HCT116 (cell line): ENCODE results near the gene LRRTM3. TPM values are rescaled to one million over a fixed set of nuclear protein-coding genes. Genes with fewer than 3 reads are reported as not detected.
A peak's percentile ranks its signal among the peaks of the same experiment; 100 is the strongest.

Experiments
- ATAC-seq: fragments of 200-7000 bp; cut with Tn5 transposase; 2 replicates; pipeline ENCODE4 v1.9.1; 2020; ENCODE audit warnings: mild to moderate bottlenecking, moderate library complexity
- BruUV-seq: library from RNA; stranded (reverse); fragments of 400-500 nt; replicated peaks from 2 replicates; lab custom pipeline; 2021; lab: Mats Ljungman, UMichigan
- CTCF ChIA-PET: fragments of 300-600 bp; sonication (Branson Sonifier 250); formaldehyde crosslinking; loops from one replicate; lab custom pipeline; 2021; ENCODE audit warnings: antibody characterized with exemption; lab: Charles Lee
- POLR2A ChIA-PET: fragments of 300-600, 350-600 bp; sonication (Branson Sonifier 250); formaldehyde crosslinking; loops from one replicate; lab custom pipeline; 2021; ENCODE audit warnings: antibody characterized with exemption; lab: Charles Lee
- RAD21 ChIA-PET, 2 experiments: fragments of 300-600 bp; sonication (Branson Sonifier 250); formaldehyde crosslinking; loops; one replicate each; lab custom pipeline; 2023; ENCODE audit warnings: low total read pairs in 2 of 2; ENCODE audit not compliant: uncharacterized antibody in 2 of 2, unreplicated experiment in 2 of 2, low non-redundant PET in 1 of 2; lab: Charles Lee
- DNase-seq: peaks from one replicate; pipeline ENCODE4 v3.0.0-alpha.2; 2010; ENCODE audit warnings: low read depth, low spot score
- H2AFZ ChIP-seq: fragments of 200-600 bp; shearing (Covaris generic), sonication (generic); 2 replicates; pipeline ENCODE4 v1.6.1; 2017; ENCODE audit warnings: low read depth, mixed run types, mixed read lengths, antibody characterized with exemption, low read length; ENCODE audit not compliant: poor library complexity, severe bottlenecking
- H3K27ac ChIP-seq: 2 replicates; pipeline ENCODE4 v1.5.1; 2012; ENCODE audit warnings: low read depth, low read length
- H3K27me3 ChIP-seq: fragments of 200-600 bp; sonication (generic); 2 replicates; pipeline ENCODE4 v1.6.1; 2016; ENCODE audit warnings: mixed run types, low read length, mixed read lengths; ENCODE audit not compliant: insufficient read depth
- H3K36me3 ChIP-seq, 2 experiments: fragments of 200-500 bp in 1 of 2; fragments of 200-600 bp in 1 of 2; sonication (Bioruptor generic) in 1 of 2; sonication (generic) in 1 of 2; 2 replicates each; pipeline versions ENCODE4 v1.5.1 to v1.6.1; 2014 to 2016; ENCODE audit warnings: low read length in 2 of 2, inconsistent platforms in 1 of 2, mixed read lengths in 1 of 2, mixed run types in 1 of 2; ENCODE audit not compliant: insufficient read depth in 2 of 2, control insufficient read depth in 1 of 2
- H3K4me1 ChIP-seq, 2 experiments: fragments of 200-600 bp in 1 of 2; sonication (generic) in 1 of 2; 2 replicates each; pipeline versions ENCODE4 v1.5.1 to v1.6.1; 2012 to 2017; ENCODE audit warnings: low read length in 2 of 2, inconsistent platforms in 1 of 2, mild to moderate bottlenecking in 1 of 2, mixed read lengths in 1 of 2, mixed run types in 1 of 2, moderate library complexity in 1 of 2; ENCODE audit not compliant: insufficient read depth in 2 of 2, control insufficient read depth in 1 of 2
- H3K4me2 ChIP-seq: fragments of 200-600 bp; sonication (generic); 2 replicates; pipeline ENCODE4 v1.6.1; 2017; ENCODE audit warnings: mixed run types, low read length, mixed read lengths
- H3K4me3 ChIP-seq, 2 experiments: fragments of 200-600 bp in 1 of 2; sonication (generic) in 1 of 2; replicated peaks in 1 of 2; 2 replicates each; pipeline ENCODE4 v1.5.1; 2011 to 2016; ENCODE audit warnings: low read length in 2 of 2, control low read depth in 1 of 2, low read depth in 1 of 2, mild to moderate bottlenecking in 1 of 2, mixed read lengths in 1 of 2, mixed run types in 1 of 2
- H3K79me2 ChIP-seq: fragments of 200-600 bp; sonication (generic); 2 replicates; pipeline ENCODE4 v1.6.1; 2017; ENCODE audit warnings: mild to moderate bottlenecking, mixed run types, low read length, moderate library complexity, mixed read lengths; ENCODE audit not compliant: insufficient read depth
- H3K9ac ChIP-seq: fragments of 200-600 bp; sonication (generic); 2 replicates; pipeline ENCODE4 v1.6.1; 2016; ENCODE audit warnings: low read length, mixed read lengths
- H3K9me2 ChIP-seq: fragments of 200-600 bp; sonication (generic), shearing (Covaris generic); 2 replicates; pipeline ENCODE4 v1.6.1; 2017; ENCODE audit warnings: mixed run types, mild to moderate bottlenecking, moderate library complexity; ENCODE audit not compliant: insufficient read depth
- H3K9me3 ChIP-seq, 2 experiments: fragments of 200-500 bp in 1 of 2; fragments of 200-600 bp in 1 of 2; sonication (Bioruptor generic) in 1 of 2; sonication (generic) in 1 of 2; 2 replicates each; pipeline ENCODE4 v1.6.1; 2014 to 2017; ENCODE audit warnings: low read length in 2 of 2, mixed read lengths in 2 of 2, inconsistent platforms in 1 of 2, low read depth in 1 of 2, mild to moderate bottlenecking in 1 of 2, mixed run types in 1 of 2, moderate library complexity in 1 of 2; ENCODE audit not compliant: control insufficient read depth in 1 of 2, insufficient read depth in 1 of 2
- H4K20me1 ChIP-seq: fragments of 200-600 bp; sonication (generic), shearing (Covaris generic); 2 replicates; pipeline ENCODE4 v1.6.1; 2017; ENCODE audit warnings: mixed run types, mild to moderate bottlenecking, moderate library complexity; ENCODE audit not compliant: insufficient read depth
- CBX3 ChIP-seq: IDR thresholded peaks from 2 replicates; pipeline ENCODE4 v1.6.1; 2012; ENCODE audit warnings: low read depth
- CTCF ChIP-seq, 3 experiments: fragments of 200-600 bp in 1 of 3; sonication (generic) in 1 of 3; IDR thresholded peaks in 2 of 3; conservative IDR thresholded peaks in 1 of 3; 2 replicates each; pipeline ENCODE4 v1.5.1; 2012 to 2017; ENCODE audit warnings: low read depth in 2 of 3, low read length in 2 of 3, antibody characterized with exemption in 1 of 3, borderline replicate concordance in 1 of 3, control low read depth in 1 of 3, mild to moderate bottlenecking in 1 of 3, mixed read lengths in 1 of 3, mixed run types in 1 of 3, moderate library complexity in 1 of 3; ENCODE audit not compliant: insufficient read depth in 1 of 3
- FOSL1 ChIP-seq: IDR thresholded peaks from 2 replicates; pipeline ENCODE4 v1.6.1; 2012; ENCODE audit warnings: low read depth
- intact Hi-C: fragments of 100-400 bp; cut with micrococcal nuclease; formaldehyde crosslinking; loops from 2 replicates; pipeline ENCODE4 v1.10.0; 2022
- total RNA-seq: library from RNA; stranded (reverse); gene quantifications from one replicate; pipeline ENCODE4 v1.2.1, GENCODE V29; 2021; ENCODE audit not compliant: unreplicated experiment
- TF ChIP-seq, protein P1 (sequence below): IDR thresholded peaks from 2 replicates; pipeline ENCODE4 v1.6.1; 2012

The LRRTM3 gene
- total RNA-seq, 1 experiment from 2014 or later: not detected

- Histone ChIP-seq H3K27ac (no peak overlapping the region), H4K20me1 (no peaks in the 10 kb centered on the region), H3K79me2 (no peaks in the 10 kb centered on the region), H3K27me3 (no peaks in the 10 kb centered on the region), H3K36me3 (no peaks in the 10 kb centered on the region), H3K4me2 (no peak overlapping the region), H3K4me3 (no peak overlapping the region), H3K9me2 (no peaks in the 10 kb centered on the region; the same call in 1 of the 2 replicates), H3K9me3 (no peaks in the 10 kb centered on the region), H3K9ac (no peak overlapping the region), H2AFZ (no peak overlapping the region), H3K4me1 (peaks cover 10 to 16% of the 10 kb centered on the region in 2 experiments)
- DNase-seq (no peak), ATAC-seq (no peak)
- ChIA-PET RAD21 (no interaction called here), POLR2A (no interaction called here), CTCF (no interaction called here)
- TF ChIP-seq CTCF (IDR thresholded peaks at IDR 0.05 in 2 of 3, conservative IDR thresholded peaks at IDR 0.05 in 1 of 3; ENCODE audit: borderline replicate concordance in 1 of 3, insufficient read depth in 1 of 3, low read depth in 2 of 3, low read length in 2 of 3): no peak
- no peak for TF ChIP-seq CBX3
- intact Hi-C loops: no loop called here
- no TSS peak for BruUV-seq
These were observed 186.9 kb downstream of the LRRTM3 start for GRCh38 chr10:67112765-67113164.

- no peaks in the 10 kb centered on the region; the same call in 1 of the 2 replicates for H3K9me2 ChIP-seq
- intact Hi-C loops: loop anchor here (1.0 kb wide), 1 partner anchor 18 kb away; no protein-coding TSS in a partner anchor
- no peak overlapping the region for H3K4me3 ChIP-seq
- no peaks in the 10 kb centered on the region for H3K79me2 ChIP-seq
- CTCF ChIA-PET: no interaction called here
- H3K9ac ChIP-seq: no peak overlapping the region
- H3K27me3 ChIP-seq: no peaks in the 10 kb centered on the region
- peaks cover 10 to 16% of the 10 kb centered on the region in 2 experiments for H3K4me1 ChIP-seq
- ATAC-seq (no peak), DNase-seq (no peak)
- no peak overlapping the region for H3K4me2 ChIP-seq
- RAD21 ChIA-PET: no interaction called here
- no peaks in the 10 kb centered on the region for H3K36me3 ChIP-seq
- TF ChIP-seq, protein P1, sequence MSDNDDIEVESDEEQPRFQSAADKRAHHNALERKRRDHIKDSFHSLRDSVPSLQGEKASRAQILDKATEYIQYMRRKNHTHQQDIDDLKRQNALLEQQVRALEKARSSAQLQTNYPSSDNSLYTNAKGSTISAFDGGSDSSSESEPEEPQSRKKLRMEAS: no peak
- TF ChIP-seq CTCF (IDR thresholded peaks at IDR 0.05 in 2 of 3, conservative IDR thresholded peaks at IDR 0.05 in 1 of 3; ENCODE audit: borderline replicate concordance in 1 of 3, insufficient read depth in 1 of 3, low read depth in 2 of 3, low read length in 2 of 3) (no peak), FOSL1 (no peak)
- H3K9me3 ChIP-seq: no peaks in the 10 kb centered on the region
- H4K20me1 ChIP-seq: no peaks in the 10 kb centered on the region
- H3K27ac ChIP-seq: no peak overlapping the region
- peak overlapping the region; percentile 80 for H2AFZ ChIP-seq
- POLR2A ChIA-PET: interaction anchor here (0.6 kb wide), 1 partner anchor 992 kb away, joined by 5 read pairs; no protein-coding TSS in a partner anchor
- BruUV-seq: no TSS peak
These were observed 189.1 kb downstream of the LRRTM3 start for GRCh38 chr10:67114945-67115344.
